NK-92 (cell line): ENCODE measurements around the gene ARSB.

Source experiments
- DNase-seq: peaks from one replicate; lab custom pipeline; 2025; ENCODE audit not compliant: unreplicated experiment; lab: John Stamatoyannopoulos, UW

Gene ARSB

DNA sequence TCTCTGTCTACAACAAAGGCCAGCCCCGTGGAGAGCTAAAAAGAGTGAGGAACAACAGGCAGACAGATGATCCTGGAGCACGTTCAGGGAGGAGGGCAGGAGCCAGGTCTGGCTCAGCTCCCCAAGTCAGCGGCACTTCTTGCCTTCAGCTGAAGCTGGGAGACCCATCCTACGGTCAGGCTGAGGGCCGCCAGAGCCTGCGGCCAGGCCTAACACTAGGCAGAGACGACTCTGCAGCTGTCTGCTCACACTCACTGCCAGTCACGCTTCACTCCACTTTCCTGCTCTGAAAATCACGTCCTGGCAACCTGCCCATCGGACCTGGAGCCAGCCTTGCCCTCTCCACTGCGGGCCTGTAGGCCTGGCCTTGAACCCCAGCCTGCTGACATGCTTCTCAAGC, 175.7 kb downstream of the ARSB start:
- DNase-seq, result no peak

DNA sequence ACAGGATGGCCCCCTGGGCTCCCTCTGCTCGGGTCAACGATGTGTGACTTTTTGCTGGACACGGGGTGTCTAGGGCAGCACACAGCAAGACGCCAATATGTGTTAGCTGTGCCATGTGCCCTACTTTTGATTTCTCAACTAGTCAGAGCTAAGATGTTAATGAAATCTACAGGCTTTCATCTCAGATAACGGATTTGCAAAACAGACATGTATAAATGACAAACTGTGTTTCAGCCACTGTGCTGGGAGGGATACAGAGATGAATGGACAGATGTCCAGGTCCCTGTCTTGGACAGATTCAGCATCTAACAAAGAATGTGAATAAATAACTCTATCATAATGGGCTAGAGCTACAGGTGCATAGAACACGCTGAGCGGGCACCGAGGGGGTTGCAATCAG, 176.3 kb downstream of the ARSB start:
- DNase-seq, result no peak

DNA sequence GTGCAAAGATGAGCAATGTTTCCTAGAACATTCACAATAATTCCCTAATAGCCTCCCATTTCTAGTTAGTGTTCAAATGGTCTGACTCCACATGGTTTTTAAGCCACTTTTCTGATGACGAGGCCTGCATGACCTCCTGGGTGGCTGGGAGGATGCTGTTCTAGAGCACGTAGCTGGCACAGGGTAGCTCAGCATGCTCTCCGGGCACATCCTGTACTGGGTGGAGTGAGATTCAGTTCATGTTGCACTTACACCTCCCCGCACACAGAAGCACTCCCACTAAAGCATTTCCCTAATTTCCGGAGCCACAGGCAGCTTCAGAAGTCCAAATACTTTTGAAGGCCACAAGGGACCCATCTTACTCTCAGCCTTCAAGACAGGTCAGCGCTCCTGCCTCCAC, 176.7 kb downstream of the ARSB start:
- no peak for DNase-seq

DNA sequence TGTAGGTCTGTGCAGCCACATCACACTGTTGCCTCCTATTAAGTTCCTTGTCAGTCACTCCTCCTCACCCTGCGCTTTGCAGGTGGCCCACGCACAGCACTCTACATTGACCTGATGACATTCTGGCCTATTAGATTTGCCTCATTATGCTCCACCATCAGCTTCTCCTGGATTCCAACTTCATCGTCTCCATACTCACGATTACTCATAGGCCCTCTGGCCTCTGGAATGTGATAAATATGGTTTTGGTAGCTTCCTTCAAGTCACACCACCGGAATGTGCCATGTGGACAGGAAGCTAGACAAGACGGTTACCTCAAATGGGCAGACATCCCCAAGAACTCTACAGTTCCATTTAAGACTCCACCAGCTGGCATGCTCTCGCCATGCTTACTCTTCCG, 178.6 kb downstream of the ARSB start:
- no peak for DNase-seq

DNA sequence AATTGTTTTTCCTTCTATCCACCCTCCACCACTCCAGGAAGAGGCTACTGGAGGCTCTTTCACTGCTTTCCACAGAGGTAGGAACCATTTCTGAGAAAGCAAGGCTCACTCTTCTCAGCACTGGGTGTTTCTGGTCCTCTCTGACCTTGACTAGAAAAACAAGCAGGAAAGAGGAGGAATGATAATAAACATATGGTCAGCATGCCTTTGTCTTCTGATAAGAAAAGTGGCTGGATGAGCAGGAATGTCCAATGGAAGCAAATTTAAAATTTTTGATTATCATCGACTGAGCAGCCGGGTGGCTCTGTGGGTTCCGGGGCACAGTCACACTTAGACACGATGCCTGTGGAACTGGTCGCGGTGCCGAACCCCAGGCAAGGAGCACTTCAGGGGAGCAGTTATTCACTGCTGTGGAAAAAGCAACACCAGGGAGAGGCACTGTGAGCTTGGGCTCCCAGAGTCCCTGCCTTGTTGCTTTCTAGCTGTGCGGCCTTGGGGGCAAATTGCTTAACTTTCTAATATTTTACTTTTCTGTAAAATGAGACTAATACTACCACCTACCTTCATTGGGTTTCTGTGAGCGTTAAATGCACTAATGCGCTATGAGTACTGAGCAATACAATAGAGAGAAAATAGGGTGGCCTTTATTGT, 179.5 kb downstream of the ARSB start:
- DNase-seq, result no peak

DNA sequence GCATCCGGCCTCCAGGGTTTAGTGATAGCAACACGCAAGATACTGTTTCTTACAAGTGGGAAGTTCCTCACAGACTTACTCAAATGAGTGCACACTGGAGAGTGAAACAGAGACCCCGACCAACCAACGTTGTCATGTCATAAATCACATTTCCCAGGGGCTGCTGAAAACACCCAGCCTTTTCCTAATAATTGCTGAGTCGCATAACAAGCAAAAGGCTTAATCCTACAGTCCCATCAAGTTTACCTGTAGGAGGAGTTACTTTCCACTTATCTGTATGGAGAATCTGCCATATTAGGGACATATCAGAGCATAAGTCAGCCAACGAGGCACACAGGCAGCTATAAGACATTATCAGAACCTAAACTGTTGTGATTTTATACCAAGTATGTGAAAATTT, 180.1 kb downstream of the ARSB start:
- DNase-seq, result no peak

DNA sequence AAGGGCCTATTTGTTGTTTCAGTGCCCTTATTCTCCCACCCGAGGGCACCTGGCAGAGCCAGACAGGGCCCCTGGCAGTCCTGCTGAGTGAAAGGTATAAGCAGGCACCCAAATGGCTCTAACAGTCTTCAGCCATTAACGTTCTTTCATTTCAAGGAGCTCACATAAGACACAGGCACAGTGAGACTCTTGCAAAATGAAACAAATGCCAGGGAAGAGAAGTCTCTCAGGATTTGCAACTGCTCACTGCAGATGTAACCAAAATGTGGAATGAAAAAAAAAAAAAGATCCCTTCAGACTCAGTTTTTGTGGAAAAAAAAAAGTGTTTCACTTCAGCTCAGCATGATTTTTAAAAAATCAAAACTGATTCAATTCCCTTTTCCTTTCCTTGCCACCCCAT, 181.2 kb downstream of the ARSB start:
- DNase-seq, result no peak

DNA sequence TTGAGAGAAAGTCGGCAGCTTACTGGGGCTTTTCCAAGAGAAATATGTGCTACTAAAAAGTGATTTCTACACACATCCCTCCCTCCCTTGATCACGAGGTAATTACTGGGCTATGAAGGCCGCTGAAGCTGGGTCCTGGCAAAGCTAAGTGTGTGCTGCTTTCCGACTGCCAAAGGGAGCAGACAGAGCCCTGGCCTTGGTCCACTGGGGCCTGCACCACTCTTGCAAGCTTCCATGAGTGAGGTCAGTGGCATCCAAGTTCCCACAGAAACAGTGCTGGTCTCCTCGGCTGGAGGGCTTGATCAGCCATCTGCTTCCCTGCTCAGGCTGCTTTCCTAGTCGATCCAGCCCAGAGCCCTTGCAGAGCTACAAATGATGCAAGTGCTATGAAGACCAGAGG, 181.8 kb downstream of the ARSB start:
- DNase-seq, result no peak

DNA sequence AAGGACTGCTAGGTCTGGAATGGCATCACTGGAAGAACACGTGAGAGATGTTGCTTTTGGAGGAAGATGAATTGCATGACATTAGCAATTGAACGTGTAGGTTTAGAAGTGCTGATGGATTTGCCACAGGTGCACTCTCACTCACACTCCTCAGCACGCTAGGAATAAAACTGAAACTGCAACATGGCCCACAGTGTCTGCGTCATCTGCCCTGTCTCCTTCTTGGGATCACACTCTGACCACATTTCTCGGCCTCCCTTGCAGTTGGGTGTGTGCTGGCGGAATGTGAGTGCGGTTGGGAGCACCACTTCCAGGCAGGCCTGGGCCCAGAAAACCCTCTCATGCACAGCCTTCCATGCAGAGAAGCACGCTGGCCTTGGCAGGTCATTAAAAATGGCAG, 183.7 kb downstream of the ARSB start:
- DNase-seq, result no peak

DNA sequence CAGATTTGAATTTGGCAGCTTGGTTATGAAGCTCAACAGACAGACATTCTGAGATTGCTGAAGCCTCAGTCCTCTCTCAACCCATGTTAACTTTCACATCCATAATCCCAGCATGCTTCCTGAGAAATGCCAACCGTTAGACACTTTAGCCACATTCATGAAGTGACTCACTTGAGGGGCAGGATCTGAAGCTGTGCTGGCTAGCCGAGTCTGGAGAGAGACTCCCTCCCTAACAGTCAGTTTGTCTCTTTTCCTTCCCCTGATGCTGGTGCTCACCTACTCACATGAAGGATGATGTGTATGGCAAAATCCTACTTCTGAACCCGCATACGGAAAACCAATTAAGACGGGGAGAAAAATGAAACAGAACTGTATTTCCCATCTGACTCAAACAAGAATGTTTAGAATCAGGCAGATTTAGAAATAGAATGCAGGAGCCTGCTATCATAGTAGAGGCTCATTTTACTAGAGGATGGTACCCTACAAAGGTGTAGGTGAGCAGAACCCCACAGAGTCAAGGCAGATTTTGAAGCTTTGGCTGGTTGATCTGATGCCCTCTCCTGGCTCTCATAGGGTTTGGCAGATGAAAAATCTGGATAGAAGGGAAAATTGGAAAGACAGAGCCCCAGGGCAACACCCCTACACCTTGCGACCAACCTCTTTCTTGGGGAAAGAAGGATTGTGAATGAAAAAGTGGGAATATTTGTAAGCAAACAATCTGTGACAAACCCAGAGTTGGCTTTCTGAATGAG, 185.7 kb downstream of the ARSB start:
- no peak for DNase-seq

DNA sequence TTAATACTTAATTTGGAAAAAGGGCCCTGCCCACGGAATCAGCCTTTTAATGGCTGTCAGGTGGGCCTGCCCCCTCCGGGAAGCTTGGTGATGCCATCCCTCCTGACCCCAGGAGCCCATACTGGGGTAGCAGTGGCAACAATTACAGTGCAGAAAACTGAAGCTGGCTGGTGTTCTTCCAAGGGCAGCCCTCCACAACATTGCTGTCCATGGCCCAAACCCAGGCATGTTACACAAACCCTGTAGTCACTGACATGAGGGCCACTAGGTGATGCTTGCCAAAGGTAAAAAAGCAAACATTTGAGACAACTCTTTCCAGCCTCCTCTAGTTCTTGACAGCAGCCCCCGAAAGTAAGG, 186.5 kb downstream of the ARSB start:
- no peak for DNase-seq

DNA sequence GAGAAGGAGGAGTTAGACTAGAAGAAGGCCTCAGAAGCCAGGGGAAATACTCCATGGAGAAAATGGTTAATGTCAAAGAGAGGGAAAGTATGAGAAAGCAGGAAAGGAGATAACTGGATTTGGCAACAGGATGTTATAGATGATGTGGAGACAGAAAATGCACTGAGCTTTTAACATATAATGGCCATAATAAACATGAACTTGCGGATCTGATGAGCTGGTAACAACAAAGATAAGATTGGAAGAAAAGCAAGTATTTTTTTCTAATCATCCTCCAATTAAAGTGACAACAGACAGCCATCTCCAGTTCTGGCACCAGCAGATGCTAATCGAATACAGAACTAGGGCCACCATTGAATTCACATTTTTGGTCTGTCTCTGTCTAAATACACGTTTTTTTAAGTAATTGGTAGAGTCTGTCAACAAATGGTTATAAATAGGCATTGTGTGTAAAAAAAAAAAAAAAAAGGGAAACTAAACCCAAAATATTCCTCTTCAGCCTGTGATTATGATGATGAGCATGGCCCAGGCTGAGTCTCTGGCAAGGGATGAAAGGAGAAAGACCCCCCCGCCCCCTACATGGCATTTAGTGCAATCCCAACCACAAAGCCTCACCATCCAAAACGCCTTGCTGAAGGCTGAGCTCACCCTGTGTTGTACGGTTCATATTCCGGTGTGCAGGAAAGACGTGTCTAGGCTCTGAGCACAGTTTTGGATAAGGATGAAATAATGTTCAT, 187.0 kb downstream of the ARSB start:
- DNase-seq, result no peak

DNA sequence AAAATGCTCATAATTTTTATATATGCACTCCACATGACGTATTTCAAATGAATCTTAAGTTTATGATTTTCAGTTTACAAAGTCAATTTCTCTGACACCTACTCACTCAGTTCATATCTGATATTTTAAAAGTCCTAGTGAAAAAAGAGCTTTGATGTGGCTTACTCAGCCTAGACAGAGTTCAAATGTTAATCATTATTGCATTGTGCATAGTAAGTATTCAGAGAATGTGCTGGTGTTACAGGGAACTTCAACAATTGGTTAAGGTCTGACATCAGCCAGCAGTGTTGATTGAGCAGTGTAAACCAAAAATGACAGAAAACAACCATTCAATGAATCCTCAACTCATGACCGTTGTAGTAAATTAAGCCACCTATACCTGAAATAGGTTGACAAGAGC, 189.4 kb downstream of the ARSB start:
- no peak for DNase-seq

DNA sequence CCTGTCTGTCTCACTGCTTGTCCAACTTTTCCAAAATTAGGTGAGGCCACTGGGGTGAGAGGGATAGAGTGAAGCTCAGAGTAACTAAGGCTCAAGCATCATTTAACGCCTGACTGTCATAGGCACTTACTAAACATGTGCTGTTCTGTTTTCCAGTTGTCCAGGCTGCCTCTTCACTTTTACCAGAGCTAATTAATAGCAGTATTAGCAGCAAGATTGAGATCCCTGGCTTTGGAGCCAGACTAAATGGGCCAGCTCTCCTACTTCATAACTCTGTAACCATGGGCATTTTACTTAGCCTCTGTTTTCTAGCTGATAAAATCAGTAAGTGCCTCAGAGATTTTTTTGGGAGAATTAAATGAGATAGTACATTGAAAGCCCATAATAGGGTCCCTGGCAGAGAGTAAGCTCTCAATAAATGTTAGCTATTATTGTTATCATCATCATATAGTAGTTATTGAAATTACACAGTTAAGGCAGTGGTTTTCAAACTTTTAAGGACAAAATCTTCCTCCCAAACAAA, 190.4 kb downstream of the ARSB start:
- no peak for DNase-seq

DNA sequence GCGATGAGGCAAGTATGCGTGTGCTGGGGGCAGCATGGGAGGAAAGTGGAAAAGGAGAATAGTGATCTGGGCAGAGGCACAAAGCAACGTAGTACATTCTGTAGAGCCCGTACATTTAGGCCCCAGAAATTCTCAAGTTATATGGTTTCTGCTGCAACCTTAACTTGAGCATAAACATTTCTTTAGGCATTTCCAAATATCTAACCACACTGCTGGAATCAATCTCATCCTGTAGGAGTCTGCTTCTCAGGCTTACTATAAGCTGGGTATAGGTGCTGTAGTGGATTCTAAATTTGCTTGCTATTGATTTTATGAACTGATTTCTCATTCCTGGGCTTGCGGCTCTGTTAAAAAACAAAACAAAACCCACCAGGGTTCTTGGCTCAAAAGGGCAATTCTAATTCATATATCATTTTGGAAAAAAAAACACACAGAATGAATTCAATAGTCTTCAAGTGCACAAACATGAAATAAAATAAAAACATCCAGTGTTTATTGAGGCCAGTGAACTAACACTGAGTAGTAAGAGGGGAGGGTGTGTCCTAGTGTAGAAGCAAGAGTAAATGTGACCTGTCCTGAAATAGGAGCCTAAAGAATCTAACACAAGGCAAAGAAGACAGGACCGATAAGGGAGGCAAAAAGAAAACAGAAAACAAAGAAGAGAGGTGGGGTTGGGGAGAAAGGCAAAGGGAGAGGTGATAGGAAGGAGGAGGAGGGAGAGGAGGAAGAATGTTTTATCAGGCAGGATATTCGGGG, 191.0 kb downstream of the ARSB start:
- no peak for DNase-seq

DNA sequence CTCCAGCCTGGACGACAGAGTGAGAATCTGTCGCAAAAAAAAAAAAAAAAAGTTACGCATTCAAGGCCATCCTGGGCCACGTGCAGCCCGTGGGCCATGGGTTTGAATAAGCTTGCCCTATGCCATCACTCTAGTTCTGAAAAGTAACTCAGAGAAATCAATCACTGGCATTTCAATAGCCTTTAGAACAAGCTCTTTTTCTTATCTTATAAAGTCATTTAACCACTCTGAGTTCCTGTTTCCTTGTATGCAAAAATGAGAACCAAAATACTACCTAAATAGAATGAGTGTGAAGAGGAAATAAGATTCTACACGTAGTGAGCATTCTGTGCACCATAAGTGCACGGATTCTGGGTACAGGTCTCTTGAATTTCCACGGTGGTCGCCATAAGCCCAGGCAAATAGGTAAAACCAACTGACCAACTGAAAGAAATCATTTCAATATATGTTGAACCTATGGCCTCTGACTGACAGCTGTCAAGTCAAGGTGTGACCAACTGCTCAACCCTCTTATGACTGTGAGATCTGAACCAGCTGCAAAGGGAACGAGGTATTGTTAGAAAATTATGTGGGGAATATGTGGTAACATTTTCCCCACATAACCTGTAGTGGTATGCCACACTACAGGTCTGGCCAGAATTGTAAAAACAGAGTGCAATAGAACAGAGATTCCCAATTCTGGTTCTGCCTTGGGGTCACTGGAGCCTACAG, 192.6 kb downstream of the ARSB start:
- DNase-seq, result no peak

DNA sequence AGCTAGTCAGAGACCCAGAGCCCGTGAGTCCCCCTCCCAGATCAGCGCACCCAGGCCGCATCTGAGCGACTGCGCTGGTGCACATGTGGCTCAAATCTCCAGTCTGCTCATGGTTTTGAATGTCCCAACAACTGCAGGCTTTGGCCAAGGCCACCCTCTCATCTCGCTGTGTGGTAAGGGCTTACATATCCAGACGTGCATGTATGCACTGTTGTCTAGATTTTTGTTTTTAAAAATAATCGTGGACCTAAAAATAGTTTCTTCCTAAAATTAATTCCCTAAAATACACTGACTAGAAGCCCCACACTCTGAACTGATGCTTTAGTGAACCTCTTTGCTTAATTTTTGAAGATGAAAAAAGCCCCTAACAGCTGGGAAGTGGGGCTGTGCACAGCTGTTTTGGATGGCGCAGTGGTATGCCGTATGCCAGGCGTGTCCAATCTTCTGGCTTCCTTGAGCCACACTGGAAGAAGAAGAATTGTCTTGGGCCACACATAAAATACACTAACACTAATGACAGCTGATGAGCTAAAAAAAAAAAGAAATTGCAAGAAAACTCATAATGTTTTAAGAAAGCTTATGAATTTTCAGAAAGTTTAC, 193.5 kb downstream of the ARSB start:
- DNase-seq, result no peak

DNA sequence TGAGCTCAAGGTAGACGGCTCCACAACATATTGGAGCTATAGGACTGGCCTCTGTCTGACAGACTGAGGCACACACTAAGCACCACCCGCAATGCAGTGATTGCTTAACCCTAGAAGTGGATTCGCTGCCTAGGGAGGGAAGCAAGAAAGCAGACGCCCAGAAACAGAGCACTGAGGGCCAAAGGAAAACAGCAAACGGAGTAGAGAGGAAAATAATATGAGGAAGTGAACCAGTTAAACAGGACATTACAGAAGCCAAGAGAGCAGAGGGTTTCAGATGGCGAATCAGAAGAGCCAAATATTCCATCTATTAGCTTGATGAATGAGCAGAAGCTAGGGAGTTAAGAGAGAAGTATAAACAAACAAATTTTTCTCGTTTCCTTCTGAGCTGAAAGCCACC, 197.3 kb downstream of the ARSB start:
- no peak for DNase-seq

DNA sequence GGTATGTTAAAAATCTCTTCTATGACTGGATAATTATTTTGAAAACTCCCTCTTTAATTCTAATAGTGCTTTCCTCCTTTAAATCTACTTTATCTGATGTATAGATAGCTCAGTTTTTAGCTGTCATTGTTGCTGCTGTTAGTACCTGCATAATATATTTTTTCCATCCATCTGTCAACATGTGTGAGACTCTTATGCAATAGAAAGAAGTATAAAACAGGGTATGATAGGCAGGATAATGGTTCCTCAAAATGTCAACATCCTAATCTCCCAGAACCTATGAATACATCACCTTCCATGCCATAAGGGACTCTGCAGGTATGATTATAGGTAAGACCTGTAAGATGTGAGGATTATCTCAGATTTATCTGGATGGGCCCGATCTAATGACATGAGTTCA, 199.7 kb downstream of the ARSB start:
- no peak for DNase-seq

DNA sequence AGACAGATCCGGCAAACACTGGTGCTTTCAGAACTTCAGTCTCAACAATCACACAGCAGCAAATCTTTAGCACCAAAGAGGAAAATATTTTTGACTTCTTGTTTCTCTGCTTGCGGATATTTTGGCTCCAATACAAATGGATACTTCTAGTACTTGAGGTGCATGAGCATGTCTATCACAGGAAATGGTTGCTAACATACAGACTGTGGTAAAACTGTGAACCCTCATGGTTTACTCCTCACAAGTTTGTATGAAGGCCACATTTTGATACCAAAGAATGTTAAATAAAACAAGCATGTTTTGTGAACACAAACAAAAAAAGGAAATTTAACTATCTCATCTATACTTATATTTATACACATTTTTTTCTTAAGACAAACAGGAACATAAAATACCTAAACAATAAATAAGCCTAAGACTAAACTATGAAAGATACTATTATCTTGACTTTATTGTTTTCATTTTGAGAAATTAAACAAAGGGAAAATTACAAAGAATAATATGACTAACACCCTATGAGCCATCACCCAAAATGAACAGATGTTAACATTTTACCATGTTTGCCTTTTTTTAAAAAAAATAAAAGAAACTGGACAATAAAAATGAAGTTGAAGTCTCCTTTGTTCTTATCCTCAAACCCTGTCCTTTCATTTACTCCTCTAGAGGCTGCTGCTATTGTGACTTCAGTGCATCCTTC, 201.5 kb downstream of the ARSB start:
- no peak for DNase-seq
